Neuronal stem cell (in vitro differentiated cells): ENCODE data around the gene MAML2.

Source experiments
- DNase-seq: peaks from one replicate; pipeline ENCODE4 v3.0.0-alpha.2; 2013; ENCODE audit warnings: low spot score
- H2AFZ ChIP-seq: one replicate; pipeline ENCODE4 v1.6.1; 2013; ENCODE audit warnings: mild to moderate bottlenecking, low read length, inconsistent platforms
- H2AK5ac ChIP-seq: 2 replicates; pipeline ENCODE4 v1.6.1; 2013; ENCODE audit warnings: low read depth, mild to moderate bottlenecking, inconsistent platforms, low read length, moderate library complexity, mixed read lengths
- H2BK120ac ChIP-seq: 2 replicates; pipeline ENCODE4 v1.6.1; 2013; ENCODE audit warnings: low read depth, mild to moderate bottlenecking, inconsistent platforms, low read length, moderate library complexity, mixed read lengths
- H2BK12ac ChIP-seq: one replicate; pipeline ENCODE4 v1.6.1; 2013; ENCODE audit warnings: low read length, inconsistent platforms
- H2BK15ac ChIP-seq: 2 replicates; pipeline ENCODE4 v1.6.1; 2013; ENCODE audit warnings: mild to moderate bottlenecking, low read length, inconsistent platforms, mixed read lengths
- H2BK5ac ChIP-seq: one replicate; pipeline ENCODE4 v1.6.1; 2013; ENCODE audit warnings: inconsistent platforms, mild to moderate bottlenecking, low read length, moderate library complexity
- H3K14ac ChIP-seq: one replicate; pipeline ENCODE4 v1.6.1; 2013; ENCODE audit warnings: low read length, inconsistent platforms
- H3K18ac ChIP-seq: 2 replicates; pipeline ENCODE4 v1.6.1; 2013; ENCODE audit warnings: low read length, inconsistent platforms
- H3K23ac ChIP-seq: 2 replicates; pipeline ENCODE4 v1.6.1; 2013; ENCODE audit warnings: low read depth, mild to moderate bottlenecking, mixed read lengths, low read length, inconsistent platforms; ENCODE audit not compliant: poor library complexity
- H3K27ac ChIP-seq: replicated peaks from 3 replicates; pipeline ENCODE4 v1.5.1; 2013; ENCODE audit warnings: low read length, inconsistent platforms
- H3K27me3 ChIP-seq, 3 experiments: 2 replicates each; pipeline ENCODE4 v1.6.1; 2013; ENCODE audit warnings: low read length in 3 of 3, mild to moderate bottlenecking in 2 of 3, inconsistent platforms in 1 of 3, low read depth in 1 of 3, mixed read lengths in 1 of 3, moderate library complexity in 1 of 3; ENCODE audit not compliant: control insufficient read depth in 3 of 3, insufficient read depth in 3 of 3
- H3K36me3 ChIP-seq, 2 donors: replicated peaks in 1 of 2; 2 replicates each; pipeline ENCODE4 v1.6.1; 2013; ENCODE audit warnings: low read length in 2 of 2; ENCODE audit not compliant: control insufficient read depth in 2 of 2, insufficient read depth in 2 of 2
- H3K4ac ChIP-seq: 2 replicates; pipeline ENCODE4 v1.6.1; 2013; ENCODE audit warnings: inconsistent platforms, mild to moderate bottlenecking, low read length, moderate library complexity
- H3K4me1 ChIP-seq, 2 donors: 1 replicate in 1 of 2; 2 replicates in 1 of 2; pipeline ENCODE4 v1.6.1; 2013; ENCODE audit warnings: low read length in 2 of 2, low read depth in 1 of 2; ENCODE audit not compliant: control insufficient read depth in 2 of 2, insufficient read depth in 1 of 2
- H3K4me2 ChIP-seq: one replicate; pipeline ENCODE4 v1.6.1; 2013; ENCODE audit warnings: mild to moderate bottlenecking, low read length, inconsistent platforms; ENCODE audit not compliant: insufficient read depth, poor library complexity, severe bottlenecking
- H3K4me3 ChIP-seq, 2 donors: 2 replicates each; pipeline ENCODE4 v1.5.1; 2013; ENCODE audit warnings: low read length in 2 of 2, mild to moderate bottlenecking in 2 of 2, inconsistent platforms in 1 of 2, moderate library complexity in 1 of 2
- H3K79me1 ChIP-seq: one replicate; pipeline ENCODE4 v1.6.1; 2013; ENCODE audit warnings: low read depth, mild to moderate bottlenecking, inconsistent platforms, low read length, moderate library complexity
- H3K9ac ChIP-seq: one replicate; pipeline ENCODE4 v1.6.1; 2013; ENCODE audit warnings: mild to moderate bottlenecking, low read depth, low read length, inconsistent platforms; ENCODE audit not compliant: poor library complexity
- H3K9me3 ChIP-seq, 2 donors: replicated peaks in 1 of 2; 2 replicates each; pipeline versions ENCODE3 to v1.6.1; 2013; ENCODE audit warnings: low read length in 2 of 2, mild to moderate bottlenecking in 2 of 2, inconsistent platforms in 1 of 2, low read depth in 1 of 2, mixed read lengths in 1 of 2, moderate library complexity in 1 of 2; ENCODE audit not compliant: control insufficient read depth in 2 of 2, insufficient read depth in 1 of 2
- H4K8ac ChIP-seq: one replicate; pipeline ENCODE4 v1.6.1; 2013; ENCODE audit warnings: low read depth, mild to moderate bottlenecking, inconsistent platforms, low read length, moderate library complexity
- H4K91ac ChIP-seq: one replicate; pipeline ENCODE4 v1.6.1; 2013; ENCODE audit warnings: low read length, low read depth, mild to moderate bottlenecking, inconsistent platforms; ENCODE audit not compliant: poor library complexity
- WGBS, 2 donors: extraction: QIAGEN DNeasy Blood & Tissue Kit; methylation state at CpG; one replicate each; pipeline ENCODE4 v1.1.7; 2013; ENCODE audit warnings: missing lambda C conversion rate in 2 of 2, mixed read lengths in 1 of 2; ENCODE audit not compliant: insufficient read length in 2 of 2, insufficient replicate concordance in 1 of 2; ENCODE audit errors: extremely low coverage in 2 of 2; 5-methylcytosine and 5-hydroxymethylcytosine counted together

The MAML2 gene

GRCh38 chr11:96037405-96037949 lies 305.5 kb downstream of the MAML2 start:
- Histone ChIP-seq H3K9ac (no peak overlapping the region), H3K18ac (no peak overlapping the region), H3K4me3 (no peak overlapping the region), H3K23ac (no peak overlapping the region), H3K14ac (no peak overlapping the region), H3K27ac (no peak overlapping the region), H2BK12ac (no peak overlapping the region), H2AFZ (no peak overlapping the region), H2BK5ac (no peak overlapping the region), H3K4me2 (no peak overlapping the region), H4K8ac (no peak overlapping the region), H2BK120ac (no peak overlapping the region), H3K4me1 (peaks cover 0 to 20% of the 10 kb centered on the region in 2 donors), H3K36me3 (no peaks in the 10 kb centered on the region), H2AK5ac (no peak overlapping the region), H3K9me3 (peaks cover 0 to 2% of the 10 kb centered on the region in 2 donors), H3K4ac (no peak overlapping the region), H2BK15ac (no peak overlapping the region), H4K91ac (no peak overlapping the region), H3K79me1 (no peaks in the 10 kb centered on the region), H3K27me3 (no peaks in the 10 kb centered on the region)
- no CpG with 5 or more reads among the region's 4 CpGs for WGBS, 2 donors
- DNase-seq, result no peak

- no peaks in the 10 kb centered on the region for H3K79me1 ChIP-seq
- H4K8ac ChIP-seq, result no peak overlapping the region
- H4K91ac ChIP-seq, result no peak overlapping the region
- H3K27ac ChIP-seq, result no peak overlapping the region
- no peaks in the 10 kb centered on the region for H3K9me3 ChIP-seq
- H2BK12ac ChIP-seq, result no peak overlapping the region
- H3K4me2 ChIP-seq, result no peak overlapping the region
- H2BK120ac ChIP-seq, result no peak overlapping the region
- WGBS, 2 donors, result no CpG with 5 or more reads among the region's 6 CpGs
- no peak for DNase-seq
- H3K4me3 ChIP-seq, result no peak overlapping the region
- H3K4ac ChIP-seq, result no peak overlapping the region
- no peak overlapping the region for H3K18ac ChIP-seq
- no peak overlapping the region for H3K14ac ChIP-seq
- no peak overlapping the region for H3K23ac ChIP-seq
- H3K4me1 ChIP-seq, result peaks cover 0 to 20% of the 10 kb centered on the region in 2 donors
- no peak overlapping the region for H2AK5ac ChIP-seq
- H2BK15ac ChIP-seq, result no peak overlapping the region
- no peak overlapping the region for H2AFZ ChIP-seq
- no peak overlapping the region for H2BK5ac ChIP-seq
- H3K27me3 ChIP-seq, result no peaks in the 10 kb centered on the region
- no peak overlapping the region for H3K9ac ChIP-seq
- no peaks in the 10 kb centered on the region for H3K36me3 ChIP-seq
These were observed 306.1 kb downstream of the MAML2 start for GRCh38 chr11:96036863-96037262.

- no peak overlapping the region for H3K4me3 ChIP-seq
These were observed 307.3 kb downstream of the MAML2 start for GRCh38 chr11:96035740-96036078.

GRCh38 chr11:96035031-96035739 lies 307.8 kb downstream of the MAML2 start:
- Histone ChIP-seq H3K18ac (no peak overlapping the region), H2AK5ac (no peak overlapping the region), H2BK15ac (no peak overlapping the region), H3K9ac (no peak overlapping the region), H3K14ac (no peak overlapping the region), H2BK12ac (no peak overlapping the region), H2BK5ac (no peak overlapping the region), H4K8ac (no peak overlapping the region), H3K27me3 (no peaks in the 10 kb centered on the region), H3K4me3 (no peak overlapping the region), H3K27ac (no peak overlapping the region), H3K9me3 (no peaks in the 10 kb centered on the region), H3K4me2 (no peak overlapping the region), H4K91ac (no peak overlapping the region), H2AFZ (no peak overlapping the region), H3K23ac (no peak overlapping the region), H3K4me1 (peaks cover 0 to 20% of the 10 kb centered on the region in 2 donors), H3K79me1 (no peaks in the 10 kb centered on the region), H2BK120ac (no peak overlapping the region), H3K4ac (no peak overlapping the region), H3K36me3 (no peaks in the 10 kb centered on the region)
- no CpG with 5 or more reads among the region's 5 CpGs for WGBS, 2 donors
- DNase-seq, result no peak

More at GRCh38 chr11:96035740-96036078, 307.3 kb downstream of the MAML2 start:
- Histone ChIP-seq H3K4ac (no peak overlapping the region), H3K27ac (no peak overlapping the region), H2BK12ac (no peak overlapping the region), H3K4me2 (no peak overlapping the region), H3K79me1 (no peaks in the 10 kb centered on the region), H3K36me3 (no peaks in the 10 kb centered on the region), H2AK5ac (no peak overlapping the region), H3K9me3 (no peaks in the 10 kb centered on the region), H3K4me1 (peaks cover 0 to 20% of the 10 kb centered on the region in 2 donors), H3K14ac (no peak overlapping the region), H3K18ac (no peak overlapping the region), H2BK5ac (no peak overlapping the region), H4K8ac (no peak overlapping the region), H3K23ac (no peak overlapping the region), H2BK15ac (no peak overlapping the region), H2AFZ (no peak overlapping the region), H2BK120ac (no peak overlapping the region), H3K9ac (no peak overlapping the region), H4K91ac (no peak overlapping the region), H3K27me3 (no peaks in the 10 kb centered on the region)
- WGBS, 2 donors, result no CpG with 5 or more reads among the region's 3 CpGs
- DNase-seq, result no peak
